Epithelial cell of esophagus (primary cell): ENCODE data around the gene EHMT2.
"Not testable (repeated sequence)": the region's sequence is repeated elsewhere in the genome, so short reads cannot be mapped to it uniquely, and the experiment has no call there.

Experiments
- DNase-seq: peaks from one replicate; pipeline ENCODE4 v3.0.0; 2010; ENCODE audit warnings: low read depth
- H3K4me3 ChIP-seq: 2 replicates; pipeline ENCODE4 v1.5.1; 2011; ENCODE audit warnings: mild to moderate bottlenecking, low read length, control low read depth
- TF ChIP-seq, protein P1 (sequence below): IDR thresholded peaks from 2 replicates; pipeline ENCODE4 v1.5.1; 2011; ENCODE audit warnings: low read depth, mild to moderate bottlenecking, low read length, control low read depth, inconsistent platforms; ENCODE audit not compliant: insufficient read depth; ENCODE audit errors: missing control alignments

The EHMT2 gene

DNA sequence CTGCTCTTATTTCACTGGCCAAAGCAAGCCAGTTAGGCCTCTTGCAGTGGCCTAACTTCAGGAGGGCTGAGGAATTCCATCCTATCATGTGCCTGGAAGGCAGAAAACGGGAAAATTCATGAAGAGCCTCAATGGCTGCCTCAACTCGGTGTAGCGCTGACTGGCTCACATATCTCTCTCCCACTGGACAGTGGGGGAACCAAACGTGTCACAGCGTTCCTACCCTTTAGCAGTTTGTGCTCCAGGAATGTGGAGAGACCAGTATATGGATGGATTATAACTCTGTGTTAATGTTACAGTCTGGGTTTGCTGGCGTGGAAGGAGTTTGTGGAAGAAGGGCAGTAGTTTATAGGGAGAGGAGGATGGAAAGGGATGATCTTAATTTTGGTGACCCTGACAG lies 18.3 kb upstream of the EHMT2 start:
- no peak for DNase-seq
- TF ChIP-seq, protein P1, sequence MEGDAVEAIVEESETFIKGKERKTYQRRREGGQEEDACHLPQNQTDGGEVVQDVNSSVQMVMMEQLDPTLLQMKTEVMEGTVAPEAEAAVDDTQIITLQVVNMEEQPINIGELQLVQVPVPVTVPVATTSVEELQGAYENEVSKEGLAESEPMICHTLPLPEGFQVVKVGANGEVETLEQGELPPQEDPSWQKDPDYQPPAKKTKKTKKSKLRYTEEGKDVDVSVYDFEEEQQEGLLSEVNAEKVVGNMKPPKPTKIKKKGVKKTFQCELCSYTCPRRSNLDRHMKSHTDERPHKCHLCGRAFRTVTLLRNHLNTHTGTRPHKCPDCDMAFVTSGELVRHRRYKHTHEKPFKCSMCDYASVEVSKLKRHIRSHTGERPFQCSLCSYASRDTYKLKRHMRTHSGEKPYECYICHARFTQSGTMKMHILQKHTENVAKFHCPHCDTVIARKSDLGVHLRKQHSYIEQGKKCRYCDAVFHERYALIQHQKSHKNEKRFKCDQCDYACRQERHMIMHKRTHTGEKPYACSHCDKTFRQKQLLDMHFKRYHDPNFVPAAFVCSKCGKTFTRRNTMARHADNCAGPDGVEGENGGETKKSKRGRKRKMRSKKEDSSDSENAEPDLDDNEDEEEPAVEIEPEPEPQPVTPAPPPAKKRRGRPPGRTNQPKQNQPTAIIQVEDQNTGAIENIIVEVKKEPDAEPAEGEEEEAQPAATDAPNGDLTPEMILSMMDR = no peak

DNA sequence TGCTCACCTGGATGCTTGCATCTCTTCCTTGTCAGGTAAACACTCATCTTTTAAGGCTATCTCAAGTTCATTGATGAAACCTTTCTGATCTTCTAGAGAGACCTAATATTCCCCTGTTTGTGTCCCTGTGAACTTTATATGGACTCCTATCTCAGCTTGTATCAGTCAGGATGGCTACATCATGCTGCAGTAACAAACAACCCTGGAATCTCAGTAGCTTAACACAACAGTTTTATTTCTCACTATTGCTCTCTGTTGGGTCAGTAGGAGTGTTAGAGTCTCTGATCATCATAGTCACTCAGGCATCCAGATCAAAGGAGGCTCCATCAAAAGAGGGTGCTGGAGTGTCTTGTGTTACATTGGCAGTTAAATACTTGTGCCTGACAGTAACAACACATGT lies 17.9 kb upstream of the EHMT2 start:
- no peak overlapping the region for H3K4me3 ChIP-seq
- TF ChIP-seq, protein P1 = no peak

More for the DNA sequence above, 18.3 kb upstream of the EHMT2 start:
- no peak overlapping the region for H3K4me3 ChIP-seq

DNA sequence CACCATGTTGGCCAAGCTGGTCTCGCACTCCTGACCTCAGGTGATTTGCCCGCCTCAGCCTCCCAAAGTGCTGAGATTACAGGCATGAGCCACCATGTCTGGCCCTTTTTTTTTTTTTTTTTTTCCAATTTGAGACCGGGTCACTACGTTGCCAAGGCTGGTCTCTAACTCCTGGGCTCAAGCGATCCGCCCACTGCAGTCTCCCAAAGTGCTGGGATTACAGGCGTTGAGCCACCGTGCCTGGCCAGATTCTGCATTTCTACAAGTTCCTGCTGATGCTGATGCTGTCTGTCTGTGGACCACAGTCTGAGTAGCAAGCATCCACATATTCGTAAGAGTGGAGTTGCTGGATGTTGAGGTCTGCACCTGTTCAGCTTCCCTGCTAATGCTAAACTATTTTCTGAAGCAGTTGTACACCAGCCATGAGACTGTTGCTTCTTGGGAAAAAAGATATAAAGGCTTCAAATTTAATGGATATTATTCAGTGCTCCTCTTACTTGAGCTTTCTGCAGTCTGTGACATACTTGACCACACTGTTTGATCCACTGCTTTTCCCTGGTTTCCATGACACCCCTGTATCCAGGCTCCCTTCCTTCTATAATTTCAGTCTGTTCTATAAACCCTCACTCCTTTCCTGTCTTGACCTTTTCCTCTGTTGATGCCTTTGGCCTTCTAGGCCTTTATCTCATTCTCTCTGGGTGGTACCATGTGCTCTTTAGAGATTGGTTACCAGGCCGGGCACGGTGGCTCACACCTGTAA lies 14.5 kb upstream of the EHMT2 start:
- DNase-seq = no peak
- TF ChIP-seq, protein P1 = no peak
- H3K4me3 ChIP-seq = no peak overlapping the region

More for the DNA sequence above, 17.9 kb upstream of the EHMT2 start:
- no peak for DNase-seq

DNA sequence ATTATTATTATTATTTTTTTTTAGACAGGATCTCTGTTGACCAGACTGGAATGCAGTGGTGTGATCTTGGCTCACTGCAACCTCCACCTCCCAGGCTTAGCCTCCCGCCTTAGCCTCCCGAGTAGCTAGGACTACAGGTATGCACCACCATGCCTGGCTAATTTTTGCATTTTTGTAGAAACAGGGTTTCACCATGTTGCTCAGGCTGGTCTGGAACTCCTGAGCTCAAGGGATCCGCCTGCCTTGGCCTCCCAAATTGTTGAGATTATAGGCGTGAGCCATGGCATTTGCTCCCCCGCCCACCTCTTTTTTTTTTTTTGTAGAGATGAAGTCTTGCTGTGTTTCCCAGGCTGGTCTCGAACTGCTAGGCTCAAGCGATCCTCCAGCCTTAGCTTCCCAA lies 11.8 kb upstream of the EHMT2 start:
- not testable (repeated sequence) for H3K4me3 ChIP-seq

DNA sequence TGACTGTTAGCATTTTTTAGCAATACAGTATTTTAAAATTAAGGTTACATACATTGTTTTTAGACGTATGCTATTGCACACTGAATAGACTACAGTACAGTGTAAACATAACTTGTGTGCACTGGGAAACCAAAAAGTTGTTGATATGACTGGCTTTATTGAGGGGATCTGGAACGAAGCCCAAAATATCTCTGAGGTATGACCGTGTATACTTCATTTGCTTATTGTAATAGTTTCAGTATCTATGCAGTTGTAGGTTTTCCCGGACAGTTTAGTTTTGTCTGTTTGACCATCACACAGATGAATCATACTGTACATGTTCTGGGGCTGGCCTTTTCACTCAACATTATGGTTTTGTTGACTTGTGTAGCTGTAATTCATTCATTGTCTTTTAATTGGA lies 11.3 kb upstream of the EHMT2 start:
- peak; percentile 31 for DNase-seq
- TF ChIP-seq, protein P1 = no peak
- H3K4me3 ChIP-seq = no peak overlapping the region

More for the DNA sequence above, 11.8 kb upstream of the EHMT2 start:
- DNase-seq = not testable (repeated sequence)

DNA sequence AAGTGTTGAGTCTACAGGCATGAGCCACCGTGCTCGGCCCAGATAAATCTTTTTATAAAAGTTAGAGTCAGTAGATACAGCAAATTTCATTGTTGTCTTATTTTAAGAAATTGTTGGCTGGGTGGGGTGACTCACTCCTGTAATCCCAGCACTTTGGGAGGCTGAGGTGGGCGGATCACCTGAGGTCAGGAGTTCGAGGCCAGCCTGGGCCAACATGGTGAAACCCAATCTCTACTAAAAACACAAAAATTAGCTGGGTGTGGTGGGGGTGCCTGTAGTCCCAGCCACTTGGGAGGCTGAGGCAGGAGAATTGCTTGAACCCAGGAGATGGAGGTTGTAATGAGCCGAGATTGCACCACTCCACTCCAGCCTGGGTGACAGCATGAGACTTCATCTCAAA lies 10.8 kb upstream of the EHMT2 start:
- not testable (repeated sequence) for DNase-seq, H3K4me3 ChIP-seq

DNA sequence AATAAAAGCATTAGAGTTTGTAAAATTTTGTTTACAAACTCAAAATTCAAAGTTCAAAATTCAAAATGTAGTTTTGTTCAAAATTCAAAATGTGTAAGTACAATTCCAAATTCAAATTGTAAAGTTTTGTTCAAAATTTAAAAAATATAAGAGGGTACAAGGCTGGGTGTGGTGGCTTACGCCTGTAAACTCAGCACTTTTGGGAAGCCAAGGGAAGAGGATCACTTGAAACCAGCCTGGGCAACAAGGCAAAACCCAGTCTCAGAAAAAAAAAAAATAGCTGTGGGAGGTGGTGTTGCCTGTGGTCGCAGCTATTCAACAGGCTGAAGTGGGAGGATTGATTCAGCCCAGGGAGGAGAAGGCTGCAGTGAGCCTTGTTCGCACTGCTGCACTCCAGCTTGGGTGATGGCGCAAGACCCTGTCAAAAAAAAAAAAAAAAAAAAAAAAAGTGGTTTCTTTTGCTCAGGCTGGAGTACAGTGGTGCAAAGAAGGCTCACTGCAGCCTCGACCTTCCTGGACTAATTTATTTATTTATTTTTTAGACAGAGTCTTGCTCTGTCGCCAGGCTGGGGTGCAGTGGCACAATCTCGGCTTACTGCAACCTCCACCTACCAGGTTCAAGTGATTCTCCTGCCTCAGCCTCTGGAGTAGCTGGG lies 9.8 kb upstream of the EHMT2 start:
- H3K4me3 ChIP-seq = no peak overlapping the region
- TF ChIP-seq, protein P1 = no peak
- DNase-seq = no peak

DNA sequence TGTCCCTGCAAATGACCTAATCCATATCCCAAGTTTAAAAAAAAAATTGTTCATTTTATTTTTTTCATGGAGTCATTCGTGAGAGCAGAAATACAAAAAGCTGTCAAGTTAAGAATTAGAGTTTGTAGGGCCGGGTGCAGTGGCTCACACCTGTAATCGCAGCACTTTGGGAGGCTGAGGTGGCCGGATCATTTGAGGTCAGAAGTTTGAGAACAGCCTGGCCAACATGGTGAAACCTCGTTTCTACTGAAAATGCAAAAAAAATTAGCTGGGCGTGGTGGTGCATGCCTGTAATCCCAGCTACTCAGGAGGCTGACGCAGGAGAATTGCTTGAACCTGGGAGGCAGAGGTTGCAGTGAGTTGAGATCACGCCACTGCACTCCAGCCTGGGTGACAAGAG lies 9.2 kb upstream of the EHMT2 start:
- not testable (repeated sequence) for DNase-seq, H3K4me3 ChIP-seq
